Measurements from ENCODE around the gene CCDC122.

CCDC122 gene

GRCh38 chr13:43805071-43805468, 74.5 kb downstream of the CCDC122 start:
- CTCF ChIA-PET, result interaction anchor here (0.7 to 2.3 kb wide), 2 partner anchors 10 to 17 kb away, joined by 5 to 11 read pairs; no protein-coding TSS in a partner anchor
- TF ChIP-seq SUZ12 (IDR thresholded peaks at IDR 0.05) (no peak), NFRKB (IDR thresholded peaks at IDR 0.05) (no peak), ARNT (IDR thresholded peaks at IDR 0.05) (no peak), PKNOX1 (IDR thresholded peaks at IDR 0.05) (no peak), FOXA1 (IDR thresholded peaks at IDR 0.05) (no peak), ZNF384 (IDR thresholded peaks at IDR 0.05) (no peak), BHLHE40 (IDR thresholded peaks at IDR 0.05; ENCODE audit: borderline replicate concordance) (no peak)
- POLR2A ChIA-PET, result no interaction called here
- DNase-seq (ENCODE audit: extremely low spot score), result no peak

DNA sequence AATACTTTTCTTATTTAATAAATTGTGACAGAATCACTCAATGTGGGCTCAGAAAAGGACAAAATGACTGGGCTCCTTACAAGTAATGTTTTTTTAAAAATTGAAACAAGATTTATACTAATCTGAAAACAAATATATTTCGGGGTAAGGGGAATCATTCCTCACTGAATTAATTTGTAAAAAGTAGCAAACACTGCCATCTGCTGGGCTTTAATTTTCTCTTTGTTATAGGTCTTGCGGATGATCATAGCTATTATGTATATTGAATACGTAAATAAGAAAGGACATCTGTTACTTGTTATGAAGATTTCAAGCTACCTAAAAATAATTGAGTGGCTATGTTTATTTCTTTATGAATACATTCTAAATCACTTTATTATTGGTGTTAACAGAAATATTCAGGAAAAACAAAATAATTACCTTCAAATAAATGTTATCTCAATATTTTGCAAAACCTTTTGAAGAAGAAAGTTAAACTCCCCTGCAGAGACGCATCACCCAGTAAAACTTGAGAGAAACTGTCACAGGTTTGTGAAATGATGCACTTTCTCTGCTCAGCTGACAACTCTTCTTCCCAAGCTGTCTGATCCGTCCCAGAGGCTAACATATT, 75.0 kb downstream of the CCDC122 start:
- ChIA-PET POLR2A (no interaction called here), CTCF (interaction anchor here (0.6 to 2.3 kb wide), 3 partner anchors 10 to 17 kb away, joined by 5 to 11 read pairs (median 7); no protein-coding TSS in a partner anchor)
- no peak for DNase-seq (ENCODE audit: extremely low spot score)
- TF ChIP-seq NFRKB (IDR thresholded peaks at IDR 0.05) (no peak), ELF4 (IDR thresholded peaks at IDR 0.05) (no peak)

- DNase-seq (ENCODE audit: extremely low spot score), result no peak
- no peak for TF ChIP-seq PKNOX1 (IDR thresholded peaks at IDR 0.05)
- TF ChIP-seq ARNT (IDR thresholded peaks at IDR 0.05), result no peak
- no peak for TF ChIP-seq FOXK2 (IDR thresholded peaks at IDR 0.05)
- no peak for TF ChIP-seq L3MBTL2 (conservative IDR thresholded peaks at IDR 0.05)
- no peak for TF ChIP-seq BHLHE40 (IDR thresholded peaks at IDR 0.05; ENCODE audit: borderline replicate concordance)
- TF ChIP-seq LEF1 (IDR thresholded peaks at IDR 0.05; ENCODE audit: borderline replicate concordance), result no peak
- TF ChIP-seq FOXM1 (IDR thresholded peaks at IDR 0.05; ENCODE audit: borderline replicate concordance), result no peak
- ChIA-PET CTCF (no interaction called here), POLR2A (no interaction called here)
Measured at GRCh38 chr13:43802511-43802910, 77.0 kb downstream of the CCDC122 start.

DNA sequence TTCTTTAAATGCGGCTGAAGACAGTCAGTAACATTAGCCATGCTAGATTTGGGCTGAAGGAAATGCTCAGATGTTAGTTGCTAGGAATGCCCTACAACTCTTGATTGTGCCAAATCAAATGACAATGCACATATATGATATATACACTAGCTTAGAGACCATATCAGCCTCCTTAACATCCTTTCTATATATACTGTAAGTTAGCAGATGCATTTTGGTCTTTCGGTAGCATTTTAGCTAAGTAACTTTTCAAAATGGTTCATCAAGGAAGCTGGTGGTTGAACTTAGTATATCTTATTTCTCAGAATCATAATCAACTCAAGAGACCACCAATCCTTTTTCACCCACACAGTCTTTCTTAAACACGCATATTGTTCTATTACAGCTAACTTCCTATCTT, 78.7 kb downstream of the CCDC122 start:
- ChIA-PET POLR2A (no interaction called here), CTCF (interaction anchor here (0.8 kb wide), 1 partner anchor 16 kb away, joined by 3 read pairs; no protein-coding TSS in a partner anchor)
- TF ChIP-seq ELF4 (IDR thresholded peaks at IDR 0.05) (no peak), FOXA1 (IDR thresholded peaks at IDR 0.05) (no peak), TARDBP (IDR thresholded peaks at IDR 0.05) (no peak), SUZ12 (IDR thresholded peaks at IDR 0.05) (no peak)
- no peak for DNase-seq (ENCODE audit: extremely low spot score)

DNA sequence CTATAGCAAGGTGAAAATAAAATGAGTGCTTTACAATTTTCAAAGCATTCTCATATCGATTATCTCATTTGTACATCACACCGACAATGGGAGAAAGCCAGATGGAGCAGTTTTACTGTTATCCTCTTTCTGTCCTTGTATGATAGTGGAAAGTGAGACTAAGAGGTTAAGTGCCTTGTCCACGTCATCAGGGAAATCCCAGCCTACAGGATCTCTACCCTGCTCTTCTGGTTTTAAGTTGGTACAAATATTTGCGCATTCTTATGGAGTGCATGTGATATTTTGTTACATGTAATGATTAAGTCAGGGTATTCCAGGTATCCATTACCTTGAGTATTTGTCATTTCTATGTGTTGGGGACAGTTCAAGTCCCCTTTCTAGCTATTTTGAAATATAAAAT, 80.3 kb downstream of the CCDC122 start:
- POLR2A ChIA-PET, result no interaction called here
- CTCF ChIA-PET, result no interaction called here
- TF ChIP-seq FOXA1 (IDR thresholded peaks at IDR 0.05) (no peak), ELF4 (IDR thresholded peaks at IDR 0.05) (no peak), ARNT (IDR thresholded peaks at IDR 0.05) (no peak), LEF1 (IDR thresholded peaks at IDR 0.05; ENCODE audit: borderline replicate concordance) (no peak), PKNOX1 (IDR thresholded peaks at IDR 0.05) (no peak), HDGF (IDR thresholded peaks at IDR 0.05; ENCODE audit: borderline replicate concordance) (no peak), FOXK2 (IDR thresholded peaks at IDR 0.05) (no peak), TARDBP (IDR thresholded peaks at IDR 0.05) (no peak), SUZ12 (IDR thresholded peaks at IDR 0.05) (no peak)
- DNase-seq (ENCODE audit: extremely low spot score), result no peak

GRCh38 chr13:43797869-43798268, 81.7 kb downstream of the CCDC122 start:
- no peak for TF ChIP-seq HDGF (IDR thresholded peaks at IDR 0.05; ENCODE audit: borderline replicate concordance)
- TF ChIP-seq ELF4 (IDR thresholded peaks at IDR 0.05), result no peak
- TF ChIP-seq SUZ12 (IDR thresholded peaks at IDR 0.05), result no peak
- no peak for TF ChIP-seq NFRKB (IDR thresholded peaks at IDR 0.05)
- no peak for TF ChIP-seq TARDBP (IDR thresholded peaks at IDR 0.05)
- no peak for TF ChIP-seq SP1 (IDR thresholded peaks at IDR 0.05)
- no peak for TF ChIP-seq BHLHE40 (IDR thresholded peaks at IDR 0.05; ENCODE audit: borderline replicate concordance)
- TF ChIP-seq FOXM1 (IDR thresholded peaks at IDR 0.05; ENCODE audit: borderline replicate concordance), result no peak
- DNase-seq (ENCODE audit: extremely low spot score), result no peak
- CTCF ChIA-PET, result no interaction called here
- POLR2A ChIA-PET, result no interaction called here

GRCh38 chr13:43797159-43797558, 82.4 kb downstream of the CCDC122 start:
- no peak for DNase-seq (ENCODE audit: extremely low spot score)
- CTCF ChIA-PET, result no interaction called here
- POLR2A ChIA-PET, result no interaction called here
- TF ChIP-seq L3MBTL2 (conservative IDR thresholded peaks at IDR 0.05) (no peak), NFRKB (IDR thresholded peaks at IDR 0.05) (no peak), HDGF (IDR thresholded peaks at IDR 0.05; ENCODE audit: borderline replicate concordance) (no peak), ZNF384 (IDR thresholded peaks at IDR 0.05) (no peak), FOXM1 (IDR thresholded peaks at IDR 0.05; ENCODE audit: borderline replicate concordance) (no peak), FOXK2 (IDR thresholded peaks at IDR 0.05) (no peak), CTBP1 (IDR thresholded peaks at IDR 0.05; ENCODE audit: borderline replicate concordance) (no peak)
